AG09309 (cell line): ENCODE measurements around the gene JADE2.

ENCODE experiments used
- DNase-seq: peaks from one replicate; pipeline ENCODE4 v3.0.0-alpha.2; 2010; ENCODE audit warnings: low read depth
- H3K4me3 ChIP-seq: 2 replicates; pipeline ENCODE4 v1.5.1; 2011; ENCODE audit warnings: mild to moderate bottlenecking, low read depth, low read length, moderate library complexity; ENCODE audit not compliant: control insufficient read depth
- CTCF ChIP-seq: IDR thresholded peaks from 2 replicates; pipeline ENCODE4 v1.5.1; 2011; ENCODE audit warnings: mild to moderate bottlenecking, low read depth, low read length, inconsistent platforms; ENCODE audit not compliant: insufficient read depth, control insufficient read depth; ENCODE audit errors: missing control alignments

The JADE2 gene

GRCh38 chr5:134539732-134540131 is 14.3 kb downstream of the JADE2 start:
- no peak overlapping the region for H3K4me3 ChIP-seq
- no peak for TF ChIP-seq CTCF
- DNase-seq = no peak

- no peak overlapping the region for H3K4me3 ChIP-seq
- TF ChIP-seq CTCF = no peak
- no peak for DNase-seq
Measured at GRCh38 chr5:134540747-134541733, 15.6 kb downstream of the JADE2 start.

- no peak overlapping the region for H3K4me3 ChIP-seq
- TF ChIP-seq CTCF = no peak
- DNase-seq = no peak
Measured at GRCh38 chr5:134541736-134542376, 16.4 kb downstream of the JADE2 start.

- no peak for TF ChIP-seq CTCF
- DNase-seq = no peak
- H3K4me3 ChIP-seq = no peak overlapping the region
Measured at GRCh38 chr5:134543820-134544614, 18.5 kb downstream of the JADE2 start.

GRCh38 chr5:134545070-134545868 is 19.8 kb downstream of the JADE2 start:
- no peak for TF ChIP-seq CTCF
- H3K4me3 ChIP-seq = no peak overlapping the region
- DNase-seq = no peak
